CD4-positive, alpha-beta T cell (primary cell): ENCODE measurements around the gene ZBTB46. TPM values are rescaled to one million over a fixed set of nuclear protein-coding genes. Genes with fewer than 3 reads are reported as not detected.
"Not testable (repeated sequence)": the region's sequence is repeated elsewhere in the genome, so short reads cannot be mapped to it uniquely, and the experiment has no call there.

Source experiments
- ATAC-seq: fragments of 200-7000 bp; cut with Tn5 transposase; one replicate; pipeline ENCODE4 v1.10.0; 2022; ENCODE audit warnings: mild to moderate bottlenecking; ENCODE audit not compliant: poor library complexity
- CTCF ChIA-PET: fragments of 350-600 bp; sonication (Branson Sonifier 250); formaldehyde crosslinking; loops from one replicate; lab custom pipeline; 2021; ENCODE audit warnings: antibody characterized with exemption, inconsistent platforms; lab: Charles Lee
- POLR2A ChIA-PET: fragments of 350-600 bp; sonication (Branson Sonifier 250); formaldehyde crosslinking; loops from one replicate; lab custom pipeline; 2021; ENCODE audit warnings: antibody characterized with exemption, inconsistent platforms; lab: Charles Lee
- DNase-seq, 14 experiments: peaks; one replicate each; pipeline ENCODE4 v3.0.0-alpha.2; 2013 to 2020; ENCODE audit warnings: mixed read lengths in 2 of 14
- H3K27ac ChIP-seq, 2 donors: one replicate each; pipeline versions ENCODE4 v1.5.1 to v1.7.0; 2013; ENCODE audit warnings: low read length in 2 of 2, low read depth in 1 of 2, mild to moderate bottlenecking in 1 of 2
- H3K27me3 ChIP-seq, 2 experiments: 1 replicate in 1 of 2; 2 replicates in 1 of 2; pipeline versions ENCODE4 v1.6.1 to v1.7.0; 2013; ENCODE audit warnings: low read length in 2 of 2, control low read depth in 1 of 2, mild to moderate bottlenecking in 1 of 2, moderate library complexity in 1 of 2; ENCODE audit not compliant: insufficient read depth in 2 of 2, control insufficient read depth in 1 of 2
- H3K36me3 ChIP-seq: one replicate; pipeline ENCODE4 v1.6.1; 2013; ENCODE audit warnings: low read length, control low read depth; ENCODE audit not compliant: insufficient read depth
- H3K4me1 ChIP-seq: one replicate; pipeline ENCODE4 v1.6.1; 2013; ENCODE audit warnings: low read length, control low read depth; ENCODE audit not compliant: insufficient read depth
- H3K4me3 ChIP-seq: one replicate; pipeline ENCODE4 v1.5.1; 2013; ENCODE audit warnings: mild to moderate bottlenecking, low read length, moderate library complexity
- H3K9me3 ChIP-seq, 2 experiments: 1 replicate in 1 of 2; 2 replicates in 1 of 2; pipeline versions ENCODE4 v1.6.1 to v1.7.0; 2013; ENCODE audit warnings: low read length in 2 of 2, mild to moderate bottlenecking in 2 of 2, control low read depth in 1 of 2, moderate library complexity in 1 of 2; ENCODE audit not compliant: control insufficient read depth in 1 of 2, insufficient read depth in 1 of 2
- H3K27ac Mint-ChIP-seq: one replicate; pipeline ENCODE4 v1.8.0; 2020; ENCODE audit warnings: mixed read lengths
- H3K27me3 Mint-ChIP-seq: one replicate; pipeline ENCODE4 v1.8.0; 2021; ENCODE audit warnings: mixed read lengths
- H3K36me3 Mint-ChIP-seq: one replicate; pipeline ENCODE4 v1.8.0; 2021; ENCODE audit warnings: low read depth, mixed read lengths
- H3K4me1 Mint-ChIP-seq: one replicate; pipeline ENCODE4 v1.8.0; 2021; ENCODE audit warnings: low read depth, mixed read lengths
- H3K4me3 Mint-ChIP-seq: one replicate; pipeline ENCODE4 v1.8.0; 2020; ENCODE audit warnings: mild to moderate bottlenecking, mixed read lengths
- H3K9me3 Mint-ChIP-seq: one replicate; pipeline ENCODE4 v1.8.0; 2020; ENCODE audit warnings: mixed read lengths
- intact Hi-C, 2 experiments: fragments of 100-400 bp; cut with DNase I in 1 of 2; cut with micrococcal nuclease in 1 of 2; formaldehyde crosslinking; loops; one replicate each; pipeline versions ENCODE4 v1.15.1 to v1.9.0; 2023 to 2025; cut with DNase I, micrococcal nuclease
- total RNA-seq, 174 experiments: library from RNA in 2 of 174; stranded (reverse) in 2 of 174; gene quantifications; one replicate each; pipeline ENCODE4 v1.2.3 and lab custom pipeline; 2021 to 2026
- TF ChIP-seq, protein P1 (sequence below): fragments of 200-600 bp; IDR thresholded peaks from one replicate; pipeline ENCODE4 v1.8.0; 2022; ENCODE audit warnings: antibody characterized with exemption, mild to moderate bottlenecking

Gene ZBTB46
- total RNA-seq, 2 experiments from 2014 or later: 0.08 to 0.34 TPM

DNA sequence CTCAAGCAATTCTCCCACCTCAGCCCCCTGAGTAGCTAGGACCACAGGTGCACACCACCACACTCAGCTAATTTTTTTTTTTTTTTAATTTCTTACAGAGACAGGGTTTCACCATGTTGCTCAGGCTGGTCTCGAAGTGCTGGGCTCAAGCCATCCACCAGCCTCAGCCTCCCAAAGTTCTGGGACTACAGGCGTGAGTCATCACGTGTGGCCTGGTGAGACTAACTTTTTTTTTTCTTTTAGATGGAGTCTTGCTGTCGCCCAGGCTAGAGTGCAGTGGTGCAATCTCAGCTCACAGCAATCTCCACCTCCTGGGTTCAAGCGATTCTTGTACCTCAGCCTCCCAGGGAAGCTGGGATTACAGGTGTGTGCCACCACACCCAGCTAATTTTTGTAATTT, 31.9 kb downstream of the ZBTB46 start:
- H3K4me1 Mint-ChIP-seq, H3K27ac ChIP-seq, H3K36me3 Mint-ChIP-seq, ATAC-seq, H3K4me3 ChIP-seq, intact Hi-C loops, H3K9me3 Mint-ChIP-seq, H3K4me3 Mint-ChIP-seq, H3K27ac Mint-ChIP-seq, H3K9me3 ChIP-seq, H3K27me3 ChIP-seq, H3K36me3 ChIP-seq, DNase-seq: not testable (repeated sequence)
- ChIA-PET CTCF (interaction anchor here (1.0 to 1.1 kb wide), 2 partner anchors 13 to 157 kb away, joined by 3 read pairs; no protein-coding TSS in a partner anchor), POLR2A (interaction anchor here (0.5 kb wide), 1 partner anchor 278 kb away, joined by 3 read pairs; no protein-coding TSS in a partner anchor)
- H3K4me1 ChIP-seq: peaks cover 14% of the 10 kb centered on the region
- H3K27me3 Mint-ChIP-seq: peaks cover 22% of the 10 kb centered on the region

DNA sequence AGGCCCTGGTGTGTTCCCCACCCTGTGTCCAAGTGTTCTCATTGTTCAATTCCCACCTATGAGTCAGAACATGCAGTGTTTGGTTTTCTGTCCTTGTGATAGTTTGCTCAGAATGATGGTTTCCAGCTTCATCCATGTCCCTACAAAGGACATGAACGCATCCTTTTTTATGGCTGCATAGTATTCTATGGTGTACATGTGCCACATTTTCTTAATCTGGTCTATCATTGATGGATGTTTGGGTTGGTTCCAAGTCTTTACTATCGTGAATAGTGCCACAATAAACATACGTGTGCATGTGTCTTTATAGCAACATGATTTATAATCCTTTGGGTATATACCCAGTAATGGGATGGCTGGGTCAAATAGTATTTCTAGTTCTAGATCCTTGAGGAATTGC, 33.9 kb downstream of the ZBTB46 start:
- H3K4me1 ChIP-seq, H3K27me3 ChIP-seq, H3K9me3 ChIP-seq, H3K27ac Mint-ChIP-seq, H3K9me3 Mint-ChIP-seq, H3K4me3 ChIP-seq, POLR2A ChIA-PET, H3K36me3 ChIP-seq, H3K4me1 Mint-ChIP-seq, ATAC-seq, CTCF ChIA-PET, DNase-seq, H3K27ac ChIP-seq, H3K4me3 Mint-ChIP-seq, H3K36me3 Mint-ChIP-seq: not testable (repeated sequence)
- intact Hi-C loops: loop anchor here (2.0 kb wide), 4 partner anchors 90 to 300 kb away; partner anchors contain the start of gene ARFRP1 (in 1 of the 2)
- peaks cover 16% of the 10 kb centered on the region for H3K27me3 Mint-ChIP-seq

DNA sequence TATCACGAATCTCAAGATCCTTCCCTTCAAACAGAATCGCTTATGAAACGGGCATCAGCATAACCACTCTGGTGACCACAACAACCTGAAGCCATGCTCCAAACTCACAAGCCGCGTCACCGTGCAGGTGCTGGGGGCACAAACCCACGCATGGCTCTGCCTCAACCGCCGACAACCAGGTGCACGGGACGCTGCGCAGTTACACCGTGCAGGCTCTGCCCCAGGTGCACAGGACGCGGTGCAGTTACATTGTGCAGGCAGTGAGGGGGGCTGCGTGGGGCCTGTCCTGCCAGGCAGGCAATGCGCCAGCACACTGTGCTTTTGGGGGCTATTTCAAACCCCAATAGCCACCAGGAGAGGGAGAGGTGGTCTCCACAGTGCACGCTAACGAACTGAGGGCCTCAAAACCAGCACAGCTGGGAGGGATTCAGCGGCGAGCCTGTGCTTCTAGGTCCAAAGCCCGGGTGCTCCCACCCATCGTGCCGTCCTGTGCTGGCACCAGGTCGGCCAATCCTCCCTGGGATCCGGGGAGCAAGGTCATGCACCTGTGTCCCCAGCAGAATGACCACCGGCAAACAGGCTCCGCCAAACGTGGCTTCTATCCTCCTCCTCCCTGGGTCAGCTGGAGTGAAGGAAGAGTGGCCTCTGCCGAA, 35.8 kb downstream of the ZBTB46 start:
- Mint-ChIP-seq H3K27me3 (peaks cover 10% of the 10 kb centered on the region), H3K9me3 (no peaks in the 10 kb centered on the region), H3K36me3 (no peaks in the 10 kb centered on the region), H3K4me3 (no peak overlapping the region), H3K27ac (no peak overlapping the region), H3K4me1 (no peaks in the 10 kb centered on the region)
- POLR2A ChIA-PET: no interaction called here
- Histone ChIP-seq H3K4me3 (no peak overlapping the region), H3K27ac (no peak overlapping the region), H3K36me3 (no peaks in the 10 kb centered on the region), H3K9me3 (no peaks in the 10 kb centered on the region), H3K4me1 (peaks cover 5% of the 10 kb centered on the region), H3K27me3 (no peaks in the 10 kb centered on the region)
- CTCF ChIA-PET: interaction anchor here (1.8 kb wide), 1 partner anchor 9 kb away, joined by 6 read pairs; no protein-coding TSS in a partner anchor
- intact Hi-C loops: no loop called here
- ATAC-seq: no peak
- DNase-seq: no peak
- TF ChIP-seq, protein P1, sequence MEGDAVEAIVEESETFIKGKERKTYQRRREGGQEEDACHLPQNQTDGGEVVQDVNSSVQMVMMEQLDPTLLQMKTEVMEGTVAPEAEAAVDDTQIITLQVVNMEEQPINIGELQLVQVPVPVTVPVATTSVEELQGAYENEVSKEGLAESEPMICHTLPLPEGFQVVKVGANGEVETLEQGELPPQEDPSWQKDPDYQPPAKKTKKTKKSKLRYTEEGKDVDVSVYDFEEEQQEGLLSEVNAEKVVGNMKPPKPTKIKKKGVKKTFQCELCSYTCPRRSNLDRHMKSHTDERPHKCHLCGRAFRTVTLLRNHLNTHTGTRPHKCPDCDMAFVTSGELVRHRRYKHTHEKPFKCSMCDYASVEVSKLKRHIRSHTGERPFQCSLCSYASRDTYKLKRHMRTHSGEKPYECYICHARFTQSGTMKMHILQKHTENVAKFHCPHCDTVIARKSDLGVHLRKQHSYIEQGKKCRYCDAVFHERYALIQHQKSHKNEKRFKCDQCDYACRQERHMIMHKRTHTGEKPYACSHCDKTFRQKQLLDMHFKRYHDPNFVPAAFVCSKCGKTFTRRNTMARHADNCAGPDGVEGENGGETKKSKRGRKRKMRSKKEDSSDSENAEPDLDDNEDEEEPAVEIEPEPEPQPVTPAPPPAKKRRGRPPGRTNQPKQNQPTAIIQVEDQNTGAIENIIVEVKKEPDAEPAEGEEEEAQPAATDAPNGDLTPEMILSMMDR: no peak

DNA sequence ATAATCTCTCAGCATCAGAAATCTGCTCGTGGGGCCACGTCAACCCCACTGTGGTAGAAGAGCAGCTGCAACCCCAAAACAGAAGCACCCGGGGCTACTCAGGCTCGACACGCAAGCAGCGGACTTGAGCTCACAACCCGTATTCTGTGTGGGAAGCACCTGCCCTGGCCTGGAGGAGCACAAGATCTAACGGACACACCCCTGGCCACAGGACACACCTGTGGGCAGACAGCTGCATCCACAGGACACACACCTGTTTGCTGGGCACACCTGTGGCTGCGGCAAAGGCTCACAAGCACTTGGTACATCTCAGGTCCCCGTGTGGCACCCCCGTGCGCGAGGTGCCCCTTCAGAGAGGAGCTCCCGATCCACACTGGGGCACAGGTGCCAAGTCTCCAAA, 36.5 kb downstream of the ZBTB46 start:
- DNase-seq (no peak), ATAC-seq (no peak)
- Histone ChIP-seq H3K27ac (no peak overlapping the region), H3K9me3 (no peaks in the 10 kb centered on the region), H3K36me3 (no peaks in the 10 kb centered on the region), H3K27me3 (no peaks in the 10 kb centered on the region), H3K4me3 (no peak overlapping the region), H3K4me1 (peaks cover 5% of the 10 kb centered on the region)
- Mint-ChIP-seq H3K27ac (no peak overlapping the region), H3K9me3 (no peaks in the 10 kb centered on the region), H3K36me3 (no peaks in the 10 kb centered on the region), H3K4me1 (no peaks in the 10 kb centered on the region), H3K27me3 (peaks cover 4% of the 10 kb centered on the region), H3K4me3 (no peak overlapping the region)
- intact Hi-C loops: no loop called here
- TF ChIP-seq, protein P1: no peak
- ChIA-PET POLR2A (no interaction called here), CTCF (interaction anchor here (1.8 kb wide), 1 partner anchor 8 kb away, joined by 6 read pairs; no protein-coding TSS in a partner anchor)
